HCT116 (cell line): ENCODE data around the gene PLD5. TPM values are rescaled to one million over a fixed set of nuclear protein-coding genes. Genes with fewer than 3 reads are reported as not detected.
"Not testable (repeated sequence)": the region's sequence is repeated elsewhere in the genome, so short reads cannot be mapped to it uniquely, and the experiment has no call there.

Experiments used
- ATAC-seq: fragments of 200-7000 bp; cut with Tn5 transposase; 2 replicates; pipeline ENCODE4 v1.9.1; 2020; ENCODE audit warnings: mild to moderate bottlenecking, moderate library complexity
- BruUV-seq: library from RNA; stranded (reverse); fragments of 400-500 nt; replicated peaks from 2 replicates; lab custom pipeline; 2021; lab: Mats Ljungman, UMichigan
- CTCF ChIA-PET: fragments of 300-600 bp; sonication (Branson Sonifier 250); formaldehyde crosslinking; loops from one replicate; lab custom pipeline; 2021; ENCODE audit warnings: antibody characterized with exemption; lab: Charles Lee
- POLR2A ChIA-PET: fragments of 300-600, 350-600 bp; sonication (Branson Sonifier 250); formaldehyde crosslinking; loops from one replicate; lab custom pipeline; 2021; ENCODE audit warnings: antibody characterized with exemption; lab: Charles Lee
- RAD21 ChIA-PET, 2 experiments: fragments of 300-600 bp; sonication (Branson Sonifier 250); formaldehyde crosslinking; loops; one replicate each; lab custom pipeline; 2023; ENCODE audit warnings: low total read pairs in 2 of 2; ENCODE audit not compliant: uncharacterized antibody in 2 of 2, unreplicated experiment in 2 of 2, low non-redundant PET in 1 of 2; lab: Charles Lee
- DNase-seq: peaks from one replicate; pipeline ENCODE4 v3.0.0-alpha.2; 2010; ENCODE audit warnings: low read depth, low spot score
- H2AFZ ChIP-seq: fragments of 200-600 bp; shearing (Covaris generic), sonication (generic); 2 replicates; pipeline ENCODE4 v1.6.1; 2017; ENCODE audit warnings: low read depth, mixed run types, mixed read lengths, antibody characterized with exemption, low read length; ENCODE audit not compliant: poor library complexity, severe bottlenecking
- H3K27ac ChIP-seq: 2 replicates; pipeline ENCODE4 v1.5.1; 2012; ENCODE audit warnings: low read depth, low read length
- H3K27me3 ChIP-seq: fragments of 200-600 bp; sonication (generic); 2 replicates; pipeline ENCODE4 v1.6.1; 2016; ENCODE audit warnings: mixed run types, low read length, mixed read lengths; ENCODE audit not compliant: insufficient read depth
- H3K36me3 ChIP-seq, 2 experiments: fragments of 200-500 bp in 1 of 2; fragments of 200-600 bp in 1 of 2; sonication (Bioruptor generic) in 1 of 2; sonication (generic) in 1 of 2; 2 replicates each; pipeline versions ENCODE4 v1.5.1 to v1.6.1; 2014 to 2016; ENCODE audit warnings: low read length in 2 of 2, inconsistent platforms in 1 of 2, mixed read lengths in 1 of 2, mixed run types in 1 of 2; ENCODE audit not compliant: insufficient read depth in 2 of 2, control insufficient read depth in 1 of 2
- H3K4me1 ChIP-seq, 2 experiments: fragments of 200-600 bp in 1 of 2; sonication (generic) in 1 of 2; 2 replicates each; pipeline versions ENCODE4 v1.5.1 to v1.6.1; 2012 to 2017; ENCODE audit warnings: low read length in 2 of 2, inconsistent platforms in 1 of 2, mild to moderate bottlenecking in 1 of 2, mixed read lengths in 1 of 2, mixed run types in 1 of 2, moderate library complexity in 1 of 2; ENCODE audit not compliant: insufficient read depth in 2 of 2, control insufficient read depth in 1 of 2
- H3K4me2 ChIP-seq: fragments of 200-600 bp; sonication (generic); 2 replicates; pipeline ENCODE4 v1.6.1; 2017; ENCODE audit warnings: mixed run types, low read length, mixed read lengths
- H3K4me3 ChIP-seq, 2 experiments: fragments of 200-600 bp in 1 of 2; sonication (generic) in 1 of 2; replicated peaks in 1 of 2; 2 replicates each; pipeline ENCODE4 v1.5.1; 2011 to 2016; ENCODE audit warnings: low read length in 2 of 2, control low read depth in 1 of 2, low read depth in 1 of 2, mild to moderate bottlenecking in 1 of 2, mixed read lengths in 1 of 2, mixed run types in 1 of 2
- H3K79me2 ChIP-seq: fragments of 200-600 bp; sonication (generic); 2 replicates; pipeline ENCODE4 v1.6.1; 2017; ENCODE audit warnings: mild to moderate bottlenecking, mixed run types, low read length, moderate library complexity, mixed read lengths; ENCODE audit not compliant: insufficient read depth
- H3K9ac ChIP-seq: fragments of 200-600 bp; sonication (generic); 2 replicates; pipeline ENCODE4 v1.6.1; 2016; ENCODE audit warnings: low read length, mixed read lengths
- H3K9me2 ChIP-seq: fragments of 200-600 bp; sonication (generic), shearing (Covaris generic); 2 replicates; pipeline ENCODE4 v1.6.1; 2017; ENCODE audit warnings: mixed run types, mild to moderate bottlenecking, moderate library complexity; ENCODE audit not compliant: insufficient read depth
- H3K9me3 ChIP-seq, 2 experiments: fragments of 200-500 bp in 1 of 2; fragments of 200-600 bp in 1 of 2; sonication (Bioruptor generic) in 1 of 2; sonication (generic) in 1 of 2; 2 replicates each; pipeline ENCODE4 v1.6.1; 2014 to 2017; ENCODE audit warnings: low read length in 2 of 2, mixed read lengths in 2 of 2, inconsistent platforms in 1 of 2, low read depth in 1 of 2, mild to moderate bottlenecking in 1 of 2, mixed run types in 1 of 2, moderate library complexity in 1 of 2; ENCODE audit not compliant: control insufficient read depth in 1 of 2, insufficient read depth in 1 of 2
- H4K20me1 ChIP-seq: fragments of 200-600 bp; sonication (generic), shearing (Covaris generic); 2 replicates; pipeline ENCODE4 v1.6.1; 2017; ENCODE audit warnings: mixed run types, mild to moderate bottlenecking, moderate library complexity; ENCODE audit not compliant: insufficient read depth
- ATF3 ChIP-seq: IDR thresholded peaks from 2 replicates; pipeline ENCODE4 v1.6.1; 2012
- CEBPB ChIP-seq: IDR thresholded peaks from 2 replicates; pipeline ENCODE4 v1.6.1; 2012; ENCODE audit warnings: low read depth
- EZH2 ChIP-seq: fragments of 200-600 bp; sonication (generic); IDR thresholded peaks from 2 replicates; pipeline ENCODE4 v1.6.1; 2017; ENCODE audit warnings: antibody characterized with exemption, mixed run types
- FOSL1 ChIP-seq: IDR thresholded peaks from 2 replicates; pipeline ENCODE4 v1.6.1; 2012; ENCODE audit warnings: low read depth
- JUND ChIP-seq: IDR thresholded peaks from 2 replicates; pipeline ENCODE4 v1.6.1; 2012
- MAX ChIP-seq: IDR thresholded peaks from 2 replicates; pipeline ENCODE4 v1.6.1; 2012
- POLR2A ChIP-seq: IDR thresholded peaks from 2 replicates; pipeline ENCODE4 v1.7.0; 2011; ENCODE audit warnings: borderline replicate concordance; ENCODE audit not compliant: insufficient read depth, insufficient read length; ENCODE audit errors: extremely low read depth
- RAD21 ChIP-seq: IDR thresholded peaks from 2 replicates; pipeline ENCODE4 v1.6.1; 2012; ENCODE audit warnings: low read depth, mild to moderate bottlenecking
- SP1 ChIP-seq: IDR thresholded peaks from 2 replicates; pipeline ENCODE4 v1.6.1; 2012; ENCODE audit warnings: low read depth
- YY1 ChIP-seq: IDR thresholded peaks from 2 replicates; pipeline ENCODE4 v1.6.1; 2011; ENCODE audit warnings: low read length, low read depth, moderate library complexity, mild to moderate bottlenecking; ENCODE audit not compliant: insufficient replicate concordance; ENCODE audit errors: extremely low read depth
- ZFX ChIP-seq: fragments of 450-650 bp; IDR thresholded peaks from 2 replicates; pipeline ENCODE4 v1.6.1; 2017
- intact Hi-C: fragments of 100-400 bp; cut with micrococcal nuclease; formaldehyde crosslinking; loops from 2 replicates; pipeline ENCODE4 v1.10.0; 2022
- total RNA-seq: library from RNA; stranded (reverse); gene quantifications from one replicate; pipeline ENCODE4 v1.2.1, GENCODE V29; 2021; ENCODE audit not compliant: unreplicated experiment
- TF ChIP-seq, protein P1 (sequence below), 3 experiments: fragments of 200-600 bp in 1 of 3; sonication (generic) in 1 of 3; IDR thresholded peaks in 2 of 3; conservative IDR thresholded peaks in 1 of 3; 2 replicates each; pipeline ENCODE4 v1.5.1; 2012 to 2017; ENCODE audit warnings: low read depth in 2 of 3, low read length in 2 of 3, antibody characterized with exemption in 1 of 3, borderline replicate concordance in 1 of 3, control low read depth in 1 of 3, mild to moderate bottlenecking in 1 of 3, mixed read lengths in 1 of 3, mixed run types in 1 of 3, moderate library complexity in 1 of 3; ENCODE audit not compliant: insufficient read depth in 1 of 3

The PLD5 gene
- total RNA-seq, 1 experiment from 2014 or later = not detected

DNA sequence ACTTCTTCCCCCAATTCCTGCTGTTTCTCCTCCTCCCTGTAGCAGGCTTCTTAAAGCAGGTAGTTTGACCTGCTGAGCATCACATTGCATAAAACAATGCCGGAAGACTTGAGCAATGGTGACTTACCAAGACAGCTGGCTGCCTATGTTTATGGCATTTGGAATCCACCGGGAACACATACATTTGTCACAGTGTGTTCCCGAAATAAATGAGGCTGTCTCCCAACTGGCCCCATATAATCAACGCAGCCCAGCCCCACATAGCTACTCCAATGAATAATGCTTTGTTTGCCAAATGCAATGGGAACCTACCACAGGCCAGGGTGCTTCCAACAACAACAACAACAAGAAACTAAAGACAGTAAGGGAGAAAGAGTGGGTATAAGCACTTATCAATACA lies 339.5 kb downstream of the PLD5 start:
- Histone ChIP-seq H3K9me3 (no peaks in the 10 kb centered on the region), H2AFZ (no peak overlapping the region), H3K79me2 (no peaks in the 10 kb centered on the region), H3K27me3 (no peaks in the 10 kb centered on the region), H3K27ac (no peak overlapping the region), H3K4me3 (no peak overlapping the region), H3K4me1 (no peaks in the 10 kb centered on the region), H4K20me1 (no peaks in the 10 kb centered on the region), H3K9ac (no peak overlapping the region), H3K36me3 (no peaks in the 10 kb centered on the region), H3K4me2 (no peak overlapping the region), H3K9me2 (no peaks in the 10 kb centered on the region)
- POLR2A ChIA-PET = no interaction called here
- BruUV-seq = no TSS peak
- no peak for TF ChIP-seq POLR2A
- TF ChIP-seq CEBPB = no peak
- no peak for TF ChIP-seq EZH2
- TF ChIP-seq ZFX = no peak
- no peak for TF ChIP-seq YY1
- no peak for TF ChIP-seq ATF3
- no peak for TF ChIP-seq FOSL1
- no peak for TF ChIP-seq MAX
- TF ChIP-seq, protein P1, sequence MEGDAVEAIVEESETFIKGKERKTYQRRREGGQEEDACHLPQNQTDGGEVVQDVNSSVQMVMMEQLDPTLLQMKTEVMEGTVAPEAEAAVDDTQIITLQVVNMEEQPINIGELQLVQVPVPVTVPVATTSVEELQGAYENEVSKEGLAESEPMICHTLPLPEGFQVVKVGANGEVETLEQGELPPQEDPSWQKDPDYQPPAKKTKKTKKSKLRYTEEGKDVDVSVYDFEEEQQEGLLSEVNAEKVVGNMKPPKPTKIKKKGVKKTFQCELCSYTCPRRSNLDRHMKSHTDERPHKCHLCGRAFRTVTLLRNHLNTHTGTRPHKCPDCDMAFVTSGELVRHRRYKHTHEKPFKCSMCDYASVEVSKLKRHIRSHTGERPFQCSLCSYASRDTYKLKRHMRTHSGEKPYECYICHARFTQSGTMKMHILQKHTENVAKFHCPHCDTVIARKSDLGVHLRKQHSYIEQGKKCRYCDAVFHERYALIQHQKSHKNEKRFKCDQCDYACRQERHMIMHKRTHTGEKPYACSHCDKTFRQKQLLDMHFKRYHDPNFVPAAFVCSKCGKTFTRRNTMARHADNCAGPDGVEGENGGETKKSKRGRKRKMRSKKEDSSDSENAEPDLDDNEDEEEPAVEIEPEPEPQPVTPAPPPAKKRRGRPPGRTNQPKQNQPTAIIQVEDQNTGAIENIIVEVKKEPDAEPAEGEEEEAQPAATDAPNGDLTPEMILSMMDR (IDR thresholded peaks at IDR 0.05 in 2 of 3, conservative IDR thresholded peaks at IDR 0.05 in 1 of 3; ENCODE audit: borderline replicate concordance in 1 of 3, insufficient read depth in 1 of 3, low read depth in 2 of 3, low read length in 2 of 3) = no peak
- TF ChIP-seq RAD21 = no peak
- TF ChIP-seq JUND = no peak
- no peak for TF ChIP-seq SP1
- RAD21 ChIA-PET = no interaction called here
- intact Hi-C loops = no loop called here
- CTCF ChIA-PET = no interaction called here
- ATAC-seq (no peak), DNase-seq (no peak)

DNA sequence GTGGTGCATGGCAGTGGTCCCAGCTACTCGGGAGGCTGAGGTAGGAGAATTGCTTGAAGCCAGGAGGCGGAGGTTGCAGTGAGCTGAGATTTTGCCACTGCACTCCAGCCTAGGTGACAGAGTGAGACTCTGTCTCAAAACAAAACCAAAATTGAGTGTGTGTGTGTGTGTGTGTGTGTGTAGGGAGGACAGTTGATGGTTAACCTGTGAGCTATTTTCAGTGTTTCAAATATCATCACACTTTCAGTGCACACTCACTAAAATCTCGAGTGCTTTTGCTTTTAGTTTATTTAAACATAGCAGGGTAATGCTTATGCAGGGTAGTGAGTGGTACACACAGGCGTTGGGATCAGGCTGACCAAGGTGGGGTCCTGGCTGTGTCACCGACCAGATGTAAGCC lies 344.7 kb downstream of the PLD5 start:
- DNase-seq, ATAC-seq, RAD21 ChIA-PET, H4K20me1 ChIP-seq, H3K4me1 ChIP-seq, H3K9me3 ChIP-seq, BruUV-seq, H2AFZ ChIP-seq, CTCF ChIA-PET, H3K27ac ChIP-seq, H3K9ac ChIP-seq, H3K4me3 ChIP-seq, H3K4me2 ChIP-seq, intact Hi-C loops, H3K27me3 ChIP-seq, H3K79me2 ChIP-seq, H3K36me3 ChIP-seq, POLR2A ChIA-PET, H3K9me2 ChIP-seq: not testable (repeated sequence)
